GM21576 (cell line): ENCODE results near the gene XPNPEP3.

Source experiments
- ATAC-seq: cut with Tn5 transposase; IDR thresholded peaks from one replicate; pipeline ENCODE4 v1.9.1; 2021; ENCODE audit warnings: mild to moderate bottlenecking, moderate library complexity; ENCODE audit not compliant: unreplicated experiment

The XPNPEP3 gene

GRCh38 chr22:40928657-40929056 is 71.7 kb downstream of the XPNPEP3 start:
- ATAC-seq, result no peak

- ATAC-seq, result no peak
Measured at GRCh38 chr22:40932396-40932795, 75.4 kb downstream of the XPNPEP3 start.

- no peak for ATAC-seq
Measured at GRCh38 chr22:40939202-40939601, 82.3 kb downstream of the XPNPEP3 start.

- ATAC-seq, result peak; percentile 69
Measured at GRCh38 chr22:40950962-40951794, 94.2 kb downstream of the XPNPEP3 start, which contains the start of gene RBX1. TSS of gene RBX1 (plus strand) at chr22:40951378. CDS start at chr22:40951399, 21 bp downstream.

GRCh38 chr22:40951795-40952605 is 95.1 kb downstream of the XPNPEP3 start:
- ATAC-seq, result no peak

GRCh38 chr22:40953471-40953870 is 96.5 kb downstream of the XPNPEP3 start:
- no peak for ATAC-seq

- ATAC-seq, result no peak
Measured at GRCh38 chr22:40954113-40954512, 97.2 kb downstream of the XPNPEP3 start.

- no peak for ATAC-seq
Measured at GRCh38 chr22:40955571-40955970, 98.6 kb downstream of the XPNPEP3 start.

GRCh38 chr22:40957601-40958000 is 100.7 kb downstream of the XPNPEP3 start:
- ATAC-seq, result no peak

- ATAC-seq, result no peak
Measured at GRCh38 chr22:40958299-40958698, 101.4 kb downstream of the XPNPEP3 start.

- no peak for ATAC-seq
Measured at GRCh38 chr22:40960145-40960544, 103.2 kb downstream of the XPNPEP3 start.

GRCh38 chr22:40965936-40966725 is 109.2 kb downstream of the XPNPEP3 start:
- ATAC-seq, result no peak

GRCh38 chr22:40966726-40967085 is 109.8 kb downstream of the XPNPEP3 start:
- ATAC-seq, result no peak

GRCh38 chr22:40967111-40967760 is 110.3 kb downstream of the XPNPEP3 start:
- no peak for ATAC-seq

- ATAC-seq, result no peak
Measured at GRCh38 chr22:40972587-40972986, 115.6 kb downstream of the XPNPEP3 start.

- no peak for ATAC-seq
Measured at GRCh38 chr22:40973144-40973543, 116.2 kb downstream of the XPNPEP3 start.

- ATAC-seq, result no peak
Measured at GRCh38 chr22:40975366-40975765, 118.4 kb downstream of the XPNPEP3 start.

- ATAC-seq, result no peak
Measured at GRCh38 chr22:40976866-40977700, 120.1 kb downstream of the XPNPEP3 start.

- ATAC-seq, result no peak
Measured at GRCh38 chr22:40979198-40979597, 122.2 kb downstream of the XPNPEP3 start.

GRCh38 chr22:40979871-40980270 is 122.9 kb downstream of the XPNPEP3 start:
- no peak for ATAC-seq
